HG03066 (cell line): ENCODE results near the gene PLAA.

ENCODE experiments used
- ATAC-seq: cut with Tn5 transposase; IDR thresholded peaks from one replicate; pipeline ENCODE4 v1.9.1; 2021; ENCODE audit warnings: low read depth; ENCODE audit not compliant: unreplicated experiment

The PLAA gene

GRCh38 chr9:26946753-26947727 is at the start of gene PLAA:
TSS of gene PLAA (minus strand) at chr9:26947242. CDS start at chr9:26947045, 197 bp downstream.
- ATAC-seq: peak; percentile 98

DNA sequence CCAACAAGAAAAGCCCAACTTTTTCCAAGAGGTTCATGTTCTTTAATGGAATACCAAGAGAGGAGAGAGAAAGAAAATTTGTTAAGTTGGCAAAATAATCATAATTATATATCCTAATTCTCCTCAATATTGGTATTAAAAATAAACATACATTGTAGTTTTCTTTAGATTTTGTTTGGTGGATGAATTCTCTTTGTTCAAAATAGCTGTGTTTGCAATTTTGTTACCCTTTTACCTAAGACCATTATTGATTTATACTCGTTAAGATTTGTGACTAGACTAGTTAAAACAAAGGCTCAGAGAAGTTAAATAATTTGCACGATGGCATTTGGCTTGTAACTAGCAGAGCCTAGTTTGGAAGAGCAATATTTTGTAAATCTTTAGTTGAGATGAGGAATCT is 48.8 kb upstream of the PLAA start:
- ATAC-seq: no peak

DNA sequence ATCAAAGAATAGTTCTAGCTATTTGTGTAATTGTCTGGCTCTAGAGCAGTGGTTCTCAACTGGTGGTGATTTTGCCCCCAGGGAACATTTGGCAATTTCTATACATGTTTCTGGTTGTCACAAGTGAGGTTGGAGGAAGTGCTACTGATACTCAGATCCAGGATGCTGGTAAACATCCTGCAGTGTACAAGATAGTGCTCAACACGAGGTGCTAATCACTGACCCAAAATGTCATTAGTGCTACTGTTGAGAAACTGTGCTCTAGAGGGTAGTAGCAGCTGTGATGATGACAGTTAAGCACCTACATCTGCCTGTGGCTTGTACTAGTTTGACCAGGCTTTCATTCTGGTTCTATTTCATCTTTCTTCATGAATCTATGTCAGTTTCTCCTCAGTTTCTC is 36.3 kb upstream of the PLAA start:
- ATAC-seq: no peak

DNA sequence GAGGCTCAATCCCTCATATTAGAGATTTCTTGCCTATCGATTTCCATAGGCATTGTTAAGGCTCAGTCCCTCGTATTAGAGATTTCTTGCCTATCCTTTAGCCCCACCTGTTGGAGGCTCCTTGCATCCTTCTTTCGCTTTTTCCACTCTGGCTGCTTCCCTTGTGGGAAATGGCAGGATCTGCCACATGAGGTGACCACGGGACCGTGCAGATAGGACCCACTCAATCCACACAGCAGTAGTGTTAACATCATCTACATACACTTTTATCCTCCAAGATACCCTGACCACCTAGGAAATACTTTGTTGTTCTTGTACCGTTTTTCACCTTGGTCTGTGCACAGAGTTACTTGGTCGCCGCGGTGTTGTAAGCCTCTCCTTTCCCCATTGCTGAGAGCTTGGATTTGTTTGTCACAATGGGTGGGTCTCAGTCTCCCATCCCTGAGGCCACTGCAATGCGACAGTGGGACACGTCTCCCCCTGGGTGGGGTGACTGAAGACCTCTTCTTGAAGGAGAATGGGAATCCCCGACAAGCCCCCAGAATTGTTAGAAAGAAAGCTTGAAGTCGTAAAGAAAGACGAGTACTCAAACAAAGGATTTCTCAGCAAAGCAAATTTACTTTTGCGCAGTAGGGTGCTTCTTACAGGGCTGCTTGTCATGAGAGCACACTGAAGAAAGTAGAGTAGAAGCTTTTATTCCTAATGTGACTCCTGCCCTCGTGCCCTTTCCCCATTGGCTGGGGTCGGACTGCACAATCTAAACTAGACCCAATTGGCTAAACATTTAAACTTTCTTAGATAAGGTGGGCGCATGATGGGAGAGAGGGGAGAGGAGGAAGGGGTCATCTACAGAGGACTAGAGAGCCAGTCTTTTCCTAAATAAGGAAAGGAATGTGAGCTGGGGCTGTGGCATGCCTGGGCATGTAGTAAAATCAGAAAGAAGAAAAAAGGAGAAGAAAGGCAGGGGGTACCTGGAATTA is 29.0 kb upstream of the PLAA start:
- no peak for ATAC-seq

DNA sequence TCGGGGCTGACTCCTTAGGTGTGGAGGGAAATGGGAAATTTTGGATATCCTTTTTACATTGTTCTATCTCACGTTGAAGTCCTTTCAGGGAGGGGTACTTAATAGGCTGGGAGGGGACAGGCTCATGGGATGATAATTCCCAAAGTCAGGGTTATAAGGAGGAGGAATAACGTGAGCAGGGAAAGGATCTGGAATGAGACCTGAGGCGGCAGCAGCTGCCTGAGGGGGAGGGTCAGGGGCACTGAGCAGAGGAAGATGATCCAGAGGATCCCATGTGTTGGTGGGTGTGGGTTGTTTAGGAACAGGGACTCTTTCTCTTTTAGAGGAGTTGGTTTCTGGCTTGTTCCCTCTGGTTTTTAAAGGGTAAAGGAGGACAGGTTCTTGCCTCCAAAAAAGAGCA is 27.9 kb upstream of the PLAA start:
- ATAC-seq: no peak

- no peak for ATAC-seq
Observed at GRCh38 chr9:26973989-26974388, 26.9 kb upstream of the PLAA start.

GRCh38 chr9:26971721-26972120 is 24.7 kb upstream of the PLAA start:
- ATAC-seq: no peak

DNA sequence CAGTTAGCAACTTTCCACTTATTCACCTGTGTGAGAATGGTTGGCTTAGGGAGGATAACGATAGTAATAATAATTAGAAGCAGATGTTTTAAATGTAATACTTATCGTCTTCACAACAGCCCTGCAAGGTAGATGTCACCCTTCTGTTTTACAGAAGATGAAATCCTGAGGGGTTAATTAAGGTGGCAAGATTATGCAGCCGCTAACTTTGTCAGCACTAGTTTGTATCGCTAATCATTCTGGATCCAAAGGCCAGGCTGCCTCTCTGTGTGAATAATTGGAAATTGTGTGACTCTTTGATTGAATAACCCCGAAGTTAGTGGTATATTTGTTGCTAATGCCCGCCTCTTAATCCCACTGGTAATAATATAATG is 9.8 kb upstream of the PLAA start:
- ATAC-seq: no peak

DNA sequence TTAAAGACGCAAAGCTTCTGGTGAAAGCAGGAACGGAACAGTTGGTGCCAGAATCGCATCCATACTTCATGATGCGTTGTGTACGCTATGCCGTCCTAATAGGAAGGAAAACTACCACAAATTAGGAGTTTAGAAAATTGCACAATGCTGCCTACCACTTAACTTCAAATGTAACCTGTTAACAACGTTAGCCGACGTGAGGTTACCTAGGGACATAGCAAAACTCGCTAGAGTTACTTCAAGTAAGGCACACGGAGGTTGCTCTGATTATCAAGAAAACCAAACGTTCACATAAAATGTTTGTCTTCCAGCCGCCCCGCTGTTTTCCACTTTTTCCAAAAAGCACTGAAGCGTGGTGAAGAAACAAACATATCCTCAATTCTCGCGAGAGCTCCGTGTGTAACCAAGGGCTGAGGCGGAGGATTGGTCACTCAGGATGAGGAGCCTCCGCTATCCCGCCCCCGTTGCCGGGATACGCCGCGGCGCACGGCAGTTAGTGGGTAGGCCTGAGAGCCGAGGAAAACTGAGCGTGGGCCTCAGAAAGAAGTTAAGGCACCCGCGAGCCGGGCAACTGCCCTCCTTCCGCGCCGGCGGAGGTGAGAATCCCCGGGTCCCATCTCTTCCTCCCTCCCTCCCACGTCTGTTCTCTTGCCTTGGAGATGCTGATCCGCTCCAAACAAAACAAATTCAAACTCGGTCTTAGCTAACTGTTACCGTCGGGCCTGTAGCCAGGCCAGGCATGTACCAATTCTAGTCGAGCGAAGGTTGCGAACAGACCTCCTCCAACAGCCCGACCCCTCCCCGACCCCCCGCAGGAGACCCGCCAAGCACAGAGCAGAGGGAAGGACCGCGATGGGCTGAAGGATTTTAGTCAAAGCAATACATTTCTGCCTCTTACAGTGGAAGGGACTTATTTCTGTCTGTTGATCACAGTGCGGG is 9.1 kb upstream of the PLAA start, which contains the start of gene IFT74:
Gene IFT74, plus strand, starts transcription at position 492 of the 939 bp plus-strand sequence. CDS start 5,556 bp downstream, outside the sequence.
- peak; percentile 98 for ATAC-seq

GRCh38 chr9:26955222-26955903 is 8.3 kb upstream of the PLAA start:
- no peak for ATAC-seq

DNA sequence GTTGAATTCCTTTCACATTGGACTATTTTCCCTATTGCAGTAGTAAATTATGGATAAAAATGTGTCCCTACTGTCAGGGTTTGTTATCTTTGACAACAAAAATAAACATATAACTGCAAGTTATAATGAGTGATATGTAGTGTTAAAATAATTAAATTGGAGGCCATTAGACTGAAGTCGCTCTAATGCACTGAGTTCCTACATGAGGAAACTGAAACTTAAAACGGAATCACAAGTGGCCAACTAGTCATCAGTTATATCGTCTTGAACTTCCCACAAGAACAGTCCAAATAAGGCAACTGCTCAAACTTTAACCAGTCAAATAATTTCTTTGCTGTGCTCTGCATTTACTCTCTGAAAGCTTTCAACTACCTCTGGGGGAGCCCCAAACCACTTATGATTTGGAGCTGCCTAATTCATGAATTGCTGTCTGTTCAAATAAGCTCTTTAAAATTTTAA is 7.0 kb upstream of the PLAA start:
- no peak for ATAC-seq

- ATAC-seq: no peak
Observed at GRCh38 chr9:26951794-26952193, 4.8 kb upstream of the PLAA start.

GRCh38 chr9:26950521-26950920 is 3.5 kb upstream of the PLAA start:
- no peak for ATAC-seq

DNA sequence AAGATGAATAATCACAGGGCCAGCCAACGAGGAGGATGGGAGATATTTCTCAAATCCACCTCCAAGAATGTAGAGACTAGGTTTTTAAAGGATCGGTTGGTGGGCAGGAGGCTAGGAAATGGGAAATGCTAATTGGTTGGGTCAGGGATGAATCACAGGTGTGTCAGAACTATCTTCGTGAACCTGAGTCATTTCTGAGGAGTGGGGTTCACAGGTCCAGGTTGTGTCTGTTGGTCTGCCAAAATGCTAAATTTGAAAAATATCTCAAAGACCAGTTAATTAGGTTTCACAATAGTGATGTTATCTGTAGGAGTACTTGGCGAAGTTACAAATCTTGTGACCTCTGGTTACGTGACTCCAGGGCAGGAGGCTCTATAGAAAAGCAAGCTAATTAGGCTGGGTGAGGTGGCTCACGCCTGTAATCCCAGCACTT is 2.6 kb upstream of the PLAA start:
- no peak for ATAC-seq

- no peak for ATAC-seq
Observed at GRCh38 chr9:26947736-26948135, 694 bp upstream of the PLAA start.

DNA sequence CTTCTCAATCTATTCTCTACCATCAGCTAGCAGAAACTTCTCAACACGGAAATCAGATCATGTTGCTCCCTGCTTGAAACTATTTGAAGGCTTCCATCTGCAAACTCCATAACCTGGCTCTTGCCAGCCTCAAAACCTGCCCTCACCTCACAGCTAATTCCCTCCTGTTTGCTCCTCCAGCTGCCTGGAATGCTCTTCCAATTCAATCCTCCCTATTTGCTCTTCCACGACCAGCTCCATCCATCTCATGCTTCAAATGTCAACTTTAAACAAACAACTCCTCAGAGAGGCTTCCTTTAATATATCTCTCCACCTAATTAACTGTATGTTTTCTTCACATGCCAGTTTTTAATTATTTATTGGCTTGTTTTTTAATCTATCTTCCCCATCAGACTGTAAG is 1.5 kb downstream of the PLAA start:
- ATAC-seq: no peak

DNA sequence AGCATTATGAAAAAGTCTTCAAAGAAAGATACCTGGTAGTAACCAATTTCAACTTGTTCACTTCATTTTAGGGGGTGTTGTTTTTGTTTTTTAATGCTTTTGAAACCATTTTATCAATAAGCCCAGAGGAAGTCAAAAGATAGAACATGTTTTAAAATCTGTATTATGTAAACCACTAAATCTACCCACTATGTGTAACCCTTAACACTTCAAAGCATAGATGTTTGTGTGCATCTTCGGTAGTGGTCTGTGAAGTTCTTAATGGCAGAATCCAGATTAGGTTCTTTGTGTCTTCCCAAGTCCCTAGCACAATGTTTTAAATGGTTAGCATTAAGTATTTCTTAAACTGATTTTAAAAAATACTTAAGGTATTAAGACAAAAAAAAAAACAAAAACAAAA is 6.3 kb downstream of the PLAA start:
- no peak for ATAC-seq

DNA sequence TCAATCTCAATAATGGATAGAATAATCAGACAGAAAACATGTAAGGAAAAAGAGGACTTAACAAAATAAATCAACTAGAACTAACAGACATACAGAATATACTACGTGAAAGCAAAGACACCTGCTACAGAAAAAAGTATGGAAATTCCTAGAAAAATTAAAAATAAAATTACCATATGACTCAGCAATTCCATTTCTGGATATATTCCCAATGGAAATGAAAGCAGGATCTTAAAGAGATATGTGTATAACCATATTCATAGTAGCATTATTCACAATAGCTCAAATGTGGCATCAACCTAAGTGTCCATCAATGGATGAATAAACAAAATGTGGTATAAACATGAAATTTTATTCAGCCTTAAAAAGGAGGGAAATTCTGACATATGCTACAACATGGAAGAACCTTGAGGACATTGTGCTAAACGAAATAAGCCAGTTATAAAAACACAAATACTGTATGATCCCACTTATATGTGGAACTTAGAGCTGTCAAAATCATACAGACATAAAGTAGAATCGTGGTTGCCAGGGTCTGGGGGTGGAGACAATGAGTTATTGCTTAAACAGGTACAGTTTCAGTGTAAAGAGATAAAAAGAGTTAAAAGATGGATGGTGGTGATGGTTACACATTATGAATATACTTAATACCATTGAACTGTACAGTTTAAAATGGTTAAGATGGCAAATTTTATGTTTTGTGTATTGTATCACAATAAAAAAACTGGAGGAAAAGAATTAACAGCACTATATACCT is 6.9 kb downstream of the PLAA start:
- ATAC-seq: no peak
